Measurements from ENCODE around the gene INAVA.

GRCh38 chr1:200849430-200849829, 45.3 kb upstream of the INAVA start:
- TF ChIP-seq CTCF (IDR thresholded peaks at IDR 0.05) (no peak), EZH2phosphoT487 (IDR thresholded peaks at IDR 0.05) (no peak), EZH2 (IDR thresholded peaks at IDR 0.05) (no peak)

All from neural progenitor cell (in vitro differentiated cells).